Calu3 (cell line): ENCODE measurements around the gene KCNAB3. TPM values are rescaled to one million over a fixed set of nuclear protein-coding genes. Genes with fewer than 3 reads are reported as not detected.

Experiments
- BruUV-seq: library from RNA; stranded (reverse); fragments of 400-500 nt; replicated peaks from 2 replicates; lab custom pipeline; 2021; lab: Mats Ljungman, UMichigan
- CTCF ChIA-PET: fragments of 300-600 bp; sonication (Branson Sonifier 250); formaldehyde crosslinking; loops from one replicate; lab custom pipeline; 2022; ENCODE audit warnings: antibody characterized with exemption; lab: Charles Lee
- DNase-seq: peaks from one replicate; pipeline ENCODE4 v3.0.0; 2022
- H3K27ac Mint-ChIP-seq: one replicate; pipeline ENCODE4 v1.8.0; 2022; ENCODE audit warnings: mixed read lengths; ENCODE audit not compliant: unreplicated experiment
- H3K27me3 Mint-ChIP-seq: one replicate; pipeline ENCODE4 v1.8.0; 2022; ENCODE audit warnings: mixed read lengths; ENCODE audit not compliant: unreplicated experiment
- H3K36me3 Mint-ChIP-seq: one replicate; pipeline ENCODE4 v1.8.0; 2022; ENCODE audit warnings: mild to moderate bottlenecking, moderate library complexity, mixed read lengths; ENCODE audit not compliant: insufficient read depth, unreplicated experiment
- H3K4me1 Mint-ChIP-seq: one replicate; pipeline ENCODE4 v1.8.0; 2022; ENCODE audit warnings: mild to moderate bottlenecking, low read depth, mixed read lengths; ENCODE audit not compliant: unreplicated experiment
- H3K4me3 Mint-ChIP-seq: one replicate; pipeline ENCODE4 v1.8.0; 2022; ENCODE audit warnings: mild to moderate bottlenecking, low read depth, moderate library complexity, mixed read lengths; ENCODE audit not compliant: unreplicated experiment
- H3K9me3 Mint-ChIP-seq: one replicate; pipeline ENCODE4 v1.8.0; 2022; ENCODE audit warnings: low read depth, mixed read lengths; ENCODE audit not compliant: unreplicated experiment
- intact Hi-C: fragments of 100-400 bp; cut with micrococcal nuclease; formaldehyde crosslinking; loops from one replicate; pipeline ENCODE4 v1.10.0; 2022; ENCODE audit not compliant: unreplicated experiment
- total RNA-seq: library from RNA; stranded (reverse); gene quantifications from 2 replicates; pipeline ENCODE4 v1.2.3, GENCODE V29; 2022
- TF ChIP-seq, protein P1 (sequence below): fragments of 200-600 bp; IDR thresholded peaks from one replicate; pipeline ENCODE4 v1.8.0; 2022; ENCODE audit warnings: antibody characterized with exemption; ENCODE audit not compliant: unreplicated experiment

KCNAB3 gene
- total RNA-seq, 1 experiment from 2014 or later: 4.8 TPM

- no TSS peak for BruUV-seq
- H3K9me3 Mint-ChIP-seq: no peaks in the 10 kb centered on the region
- H3K27me3 Mint-ChIP-seq: no peaks in the 10 kb centered on the region
- peaks cover 20% of the 10 kb centered on the region for H3K4me1 Mint-ChIP-seq
- TF ChIP-seq, protein P1, sequence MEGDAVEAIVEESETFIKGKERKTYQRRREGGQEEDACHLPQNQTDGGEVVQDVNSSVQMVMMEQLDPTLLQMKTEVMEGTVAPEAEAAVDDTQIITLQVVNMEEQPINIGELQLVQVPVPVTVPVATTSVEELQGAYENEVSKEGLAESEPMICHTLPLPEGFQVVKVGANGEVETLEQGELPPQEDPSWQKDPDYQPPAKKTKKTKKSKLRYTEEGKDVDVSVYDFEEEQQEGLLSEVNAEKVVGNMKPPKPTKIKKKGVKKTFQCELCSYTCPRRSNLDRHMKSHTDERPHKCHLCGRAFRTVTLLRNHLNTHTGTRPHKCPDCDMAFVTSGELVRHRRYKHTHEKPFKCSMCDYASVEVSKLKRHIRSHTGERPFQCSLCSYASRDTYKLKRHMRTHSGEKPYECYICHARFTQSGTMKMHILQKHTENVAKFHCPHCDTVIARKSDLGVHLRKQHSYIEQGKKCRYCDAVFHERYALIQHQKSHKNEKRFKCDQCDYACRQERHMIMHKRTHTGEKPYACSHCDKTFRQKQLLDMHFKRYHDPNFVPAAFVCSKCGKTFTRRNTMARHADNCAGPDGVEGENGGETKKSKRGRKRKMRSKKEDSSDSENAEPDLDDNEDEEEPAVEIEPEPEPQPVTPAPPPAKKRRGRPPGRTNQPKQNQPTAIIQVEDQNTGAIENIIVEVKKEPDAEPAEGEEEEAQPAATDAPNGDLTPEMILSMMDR: no peak
- peaks cover 47% of the 10 kb centered on the region for H3K36me3 Mint-ChIP-seq
- intact Hi-C loops: loop anchor here (10.0 kb wide), 1 partner anchor 47 kb away; the partner anchor contains the start of gene CHD3
- CTCF ChIA-PET: interaction anchor here (0.6 to 2.6 kb wide), 6 partner anchors 48 to 187 kb away, joined by 3 to 16 read pairs (median 3); no protein-coding TSS in a partner anchor
- peak within 1 kb of the TSS; percentile 85 for H3K27ac Mint-ChIP-seq
- H3K4me3 Mint-ChIP-seq: peak within 1 kb of the TSS; percentile 91
- DNase-seq: peak; percentile 96
These were observed 2.2 kb upstream of the KCNAB3 start, which contains the start of the genes CNTROB and TRAPPC1 for GRCh38 chr17:7931709-7932482. Gene CNTROB (plus strand): TSS chr17:7932206. CDS start chr17:7933080, 874 bp downstream. Gene TRAPPC1 (minus strand): TSS chr17:7931946. CDS start chr17:7931829, 117 bp downstream.

DNA sequence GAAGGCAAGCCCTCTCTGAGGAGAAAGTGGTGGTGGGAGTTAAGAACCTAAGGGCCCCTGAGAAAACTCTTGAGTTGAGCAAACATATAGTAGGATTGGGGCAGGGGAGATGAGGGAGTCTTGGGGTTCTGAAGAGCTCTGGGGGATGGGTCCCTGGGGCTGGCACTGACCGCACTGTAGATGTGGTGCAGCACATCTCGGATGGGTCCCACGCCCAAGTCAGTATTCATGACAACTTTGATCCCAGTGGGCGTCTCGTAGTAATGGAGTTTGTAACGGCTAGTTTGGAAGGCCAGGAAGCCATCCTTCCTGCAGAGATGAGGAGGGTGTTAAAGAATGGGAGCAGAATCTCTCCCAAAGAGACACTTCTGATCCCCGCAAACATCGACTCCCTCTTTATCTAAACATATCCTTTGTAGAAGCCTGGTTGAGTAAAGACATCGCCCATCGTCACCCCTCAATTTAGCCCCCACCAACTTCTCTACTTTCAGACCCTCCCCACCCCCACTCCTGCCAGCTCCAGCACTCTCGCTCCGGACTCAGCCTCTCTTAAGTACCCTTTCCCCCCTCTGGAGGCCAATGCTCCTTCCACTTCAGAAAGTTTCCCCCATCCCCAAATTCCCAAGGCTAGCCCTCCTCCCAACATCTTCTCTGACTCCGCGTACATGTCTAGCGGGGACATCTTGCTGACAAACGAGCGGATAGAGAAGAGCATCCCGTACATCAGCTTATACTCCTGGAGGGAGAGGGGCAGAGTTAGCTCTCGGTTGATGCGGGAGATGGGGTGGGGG is 1.4 kb upstream of the KCNAB3 start:
- Mint-ChIP-seq H3K4me3 (peak overlapping the region; percentile 91), H3K36me3 (peaks cover 38% of the 10 kb centered on the region), H3K27me3 (no peaks in the 10 kb centered on the region), H3K27ac (no peak overlapping the region), H3K4me1 (peaks cover 20% of the 10 kb centered on the region), H3K9me3 (no peaks in the 10 kb centered on the region)
- intact Hi-C loops: loop anchor here (10.0 kb wide), 1 partner anchor 46 kb away; the partner anchor contains the start of gene CHD3
- DNase-seq: no peak
- TF ChIP-seq, protein P1: no peak
- CTCF ChIA-PET: interaction anchor here (0.6 to 2.6 kb wide), 5 partner anchors 49 to 188 kb away, joined by 3 to 16 read pairs (median 3); no protein-coding TSS in a partner anchor
- BruUV-seq: TSS peak; percentile 91

DNA sequence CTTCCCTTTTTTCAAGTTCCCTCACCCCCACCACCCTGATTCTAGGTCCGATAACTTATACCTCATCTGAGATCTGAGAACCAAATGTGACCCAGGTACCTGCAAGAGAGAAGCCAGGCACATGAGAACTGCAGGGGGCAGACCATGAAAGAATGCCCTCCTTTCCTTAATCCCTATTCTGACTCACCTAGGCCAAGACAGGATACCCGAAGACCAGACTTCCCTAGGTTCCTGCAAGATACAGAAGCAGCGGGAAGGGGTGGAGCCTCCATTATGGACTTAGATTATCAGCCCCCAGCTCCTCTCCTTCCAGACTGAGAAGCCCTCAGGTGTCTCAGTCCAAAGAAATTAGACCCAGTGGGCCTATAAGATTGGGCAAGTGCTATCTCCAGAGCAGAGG is 2.1 kb downstream of the KCNAB3 start:
- H3K27ac Mint-ChIP-seq: no peak overlapping the region
- no TSS peak for BruUV-seq
- no peaks in the 10 kb centered on the region for H3K27me3 Mint-ChIP-seq
- intact Hi-C loops: no loop called here
- TF ChIP-seq, protein P1: no peak
- no peaks in the 10 kb centered on the region for H3K4me1 Mint-ChIP-seq
- H3K36me3 Mint-ChIP-seq: peaks cover 21% of the 10 kb centered on the region
- H3K4me3 Mint-ChIP-seq: no peak overlapping the region
- no peaks in the 10 kb centered on the region for H3K9me3 Mint-ChIP-seq
- CTCF ChIA-PET: no interaction called here
- DNase-seq: no peak

- Mint-ChIP-seq H3K36me3 (no peaks in the 10 kb centered on the region), H3K27ac (no peak overlapping the region)
- CTCF ChIA-PET: no interaction called here
These were observed 6.6 kb downstream of the KCNAB3 start for GRCh38 chr17:7922845-7923628.

More at GRCh38 chr17:7922845-7923628, 6.6 kb downstream of the KCNAB3 start:
- peak; percentile 13 for DNase-seq
- Mint-ChIP-seq H3K4me3 (peak overlapping the region; percentile 28), H3K27me3 (no peaks in the 10 kb centered on the region), H3K4me1 (no peaks in the 10 kb centered on the region), H3K9me3 (no peaks in the 10 kb centered on the region)
- intact Hi-C loops: no loop called here
- TF ChIP-seq, protein P1: no peak
- BruUV-seq: no TSS peak
